Heart left ventricle (tissue), 13 donors: ENCODE data around the gene FBXL7.

ENCODE experiments used
- POLR2A ChIP-seq, 2 donors: fragments of 450-650 bp; IDR thresholded peaks; one replicate each; pipeline ENCODE4 v1.6.1; 2017; ENCODE audit warnings: antibody characterized with exemption in 2 of 2, mild to moderate bottlenecking in 2 of 2, moderate library complexity in 2 of 2
- TF ChIP-seq, protein P1 (sequence below), 12 donors: fragments of 200-600 bp; sonication (generic) in 4 of 12; IDR thresholded peaks; one replicate each; pipeline versions ENCODE4 v1.5.0 to v1.8.0; 2018 to 2022; ENCODE audit warnings: antibody characterized with exemption in 12 of 12, mild to moderate bottlenecking in 5 of 12
- donor health status: ischemic (EF 13 %, LVEDD 7.1; RV severe dilation, severe dysfunction).
- donor health status: DM: no; HTN: yes; CAD: no.
- donor health status: DM: no; HTN: no; CAD: no.
- donor health status: ischemic (EF 25% LVEDD 6.9; RV normal size, moderate dysfunction).
- donor health status: ischemic (EF 25% LVEDD 5.7; RV mildly dilated, moderate dysfunction).
- donor health status: ischemic (EF 35%, LVEDD 5.7; RV mildly dilated, moderate dysfunction).
- donor health status: nonischemic (EF 11% LVEDD 7.7; RV severe dilation, severe dysfunction).
- donor health status: DM: yes; HTN: yes; CAD: no.
- donor health status: PGD.
- donor health status: ischemic (EF 29% LVEDD 5.4; RV normal size, mild dysfunction).
- donor health status: nonischemic (EF 23%, LVEDD 6.1; RV moderate dilation, normal function).

DNA sequence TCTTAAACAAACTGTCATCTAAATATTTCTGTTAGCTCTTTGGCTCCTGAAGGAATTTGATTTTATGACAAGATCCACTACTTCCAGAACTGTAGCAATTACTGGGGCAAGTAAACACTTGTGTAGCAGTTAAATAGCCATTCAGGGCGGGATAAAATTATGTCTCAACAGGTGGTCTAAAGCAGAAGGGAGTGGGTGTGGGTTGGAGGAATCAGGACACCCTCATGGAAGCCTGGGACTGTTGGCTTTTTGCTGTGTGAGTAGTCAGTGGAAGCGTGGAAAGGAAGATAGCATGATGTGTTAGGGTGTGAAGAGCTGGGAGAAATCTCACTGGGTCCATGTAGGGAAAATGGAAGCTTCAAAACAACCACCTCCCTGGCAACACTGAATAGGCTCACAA is 127.1 kb downstream of the FBXL7 start:
- TF ChIP-seq, protein P1, sequence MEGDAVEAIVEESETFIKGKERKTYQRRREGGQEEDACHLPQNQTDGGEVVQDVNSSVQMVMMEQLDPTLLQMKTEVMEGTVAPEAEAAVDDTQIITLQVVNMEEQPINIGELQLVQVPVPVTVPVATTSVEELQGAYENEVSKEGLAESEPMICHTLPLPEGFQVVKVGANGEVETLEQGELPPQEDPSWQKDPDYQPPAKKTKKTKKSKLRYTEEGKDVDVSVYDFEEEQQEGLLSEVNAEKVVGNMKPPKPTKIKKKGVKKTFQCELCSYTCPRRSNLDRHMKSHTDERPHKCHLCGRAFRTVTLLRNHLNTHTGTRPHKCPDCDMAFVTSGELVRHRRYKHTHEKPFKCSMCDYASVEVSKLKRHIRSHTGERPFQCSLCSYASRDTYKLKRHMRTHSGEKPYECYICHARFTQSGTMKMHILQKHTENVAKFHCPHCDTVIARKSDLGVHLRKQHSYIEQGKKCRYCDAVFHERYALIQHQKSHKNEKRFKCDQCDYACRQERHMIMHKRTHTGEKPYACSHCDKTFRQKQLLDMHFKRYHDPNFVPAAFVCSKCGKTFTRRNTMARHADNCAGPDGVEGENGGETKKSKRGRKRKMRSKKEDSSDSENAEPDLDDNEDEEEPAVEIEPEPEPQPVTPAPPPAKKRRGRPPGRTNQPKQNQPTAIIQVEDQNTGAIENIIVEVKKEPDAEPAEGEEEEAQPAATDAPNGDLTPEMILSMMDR (IDR thresholded peaks at IDR 0.05) = no peak
- TF ChIP-seq POLR2A (IDR thresholded peaks at IDR 0.05) = no peak
